IPS DF 6.9 (cell line): ENCODE data around the gene PAQR8.

Experiments used
- DNase-seq: peaks from one replicate; pipeline ENCODE4 v3.0.0-alpha.2; 2013; ENCODE audit warnings: low read depth, low spot score
- H3K27ac ChIP-seq: one replicate; pipeline ENCODE4 v1.5.1; 2013; ENCODE audit warnings: low read length, control low read depth
- H3K27me3 ChIP-seq: 2 replicates; pipeline ENCODE4 v1.6.1; 2013; ENCODE audit warnings: mild to moderate bottlenecking, low read length; ENCODE audit not compliant: control insufficient read depth, insufficient read depth
- H3K36me3 ChIP-seq: 2 replicates; pipeline ENCODE4 v1.6.1; 2013; ENCODE audit warnings: low read length; ENCODE audit not compliant: control insufficient read depth, insufficient read depth
- H3K4me1 ChIP-seq: 2 replicates; pipeline ENCODE4 v1.6.1; 2013; ENCODE audit warnings: low read length; ENCODE audit not compliant: control insufficient read depth, insufficient read depth
- H3K4me3 ChIP-seq: 2 replicates; pipeline ENCODE4 v1.5.1; 2013; ENCODE audit warnings: mild to moderate bottlenecking, low read length
- H3K9me3 ChIP-seq: 2 replicates; pipeline ENCODE4 v1.6.1; 2013; ENCODE audit warnings: low read length, inconsistent platforms; ENCODE audit not compliant: control insufficient read depth, insufficient read depth
- WGBS: extraction: QIAGEN DNeasy Blood & Tissue Kit; methylation state at CpG from one replicate; pipeline ENCODE4 v1.1.7; 2013; ENCODE audit warnings: mixed read lengths, missing lambda C conversion rate; ENCODE audit not compliant: insufficient read length, insufficient coverage; 5-methylcytosine and 5-hydroxymethylcytosine counted together

PAQR8 gene

DNA sequence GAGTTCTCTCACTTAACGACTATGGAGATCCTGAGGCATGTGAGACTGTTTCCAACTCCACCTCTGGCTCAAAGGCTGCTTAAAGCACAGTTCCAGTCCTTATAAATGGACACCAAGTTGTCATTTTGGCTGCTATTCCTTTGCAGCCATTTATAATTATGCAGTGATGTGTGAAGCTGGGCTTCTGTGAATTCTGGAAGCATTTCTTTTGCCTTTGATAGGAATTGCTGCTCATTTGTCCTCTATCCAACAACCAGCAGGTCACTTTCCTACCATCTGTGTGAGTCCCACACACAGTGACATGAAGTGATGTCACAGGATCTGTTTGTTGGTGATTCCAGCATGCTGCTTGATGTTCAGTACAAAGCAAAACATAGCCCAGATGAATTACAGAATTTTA lies 29.6 kb downstream of the PAQR8 start:
- Histone ChIP-seq H3K9me3 (no peaks in the 10 kb centered on the region), H3K4me3 (no peak overlapping the region), H3K27me3 (no peaks in the 10 kb centered on the region), H3K4me1 (no peaks in the 10 kb centered on the region), H3K27ac (no peak overlapping the region), H3K36me3 (no peaks in the 10 kb centered on the region)
- no CpG with 5 or more reads among the region's 1 CpG for WGBS
- no peak for DNase-seq

DNA sequence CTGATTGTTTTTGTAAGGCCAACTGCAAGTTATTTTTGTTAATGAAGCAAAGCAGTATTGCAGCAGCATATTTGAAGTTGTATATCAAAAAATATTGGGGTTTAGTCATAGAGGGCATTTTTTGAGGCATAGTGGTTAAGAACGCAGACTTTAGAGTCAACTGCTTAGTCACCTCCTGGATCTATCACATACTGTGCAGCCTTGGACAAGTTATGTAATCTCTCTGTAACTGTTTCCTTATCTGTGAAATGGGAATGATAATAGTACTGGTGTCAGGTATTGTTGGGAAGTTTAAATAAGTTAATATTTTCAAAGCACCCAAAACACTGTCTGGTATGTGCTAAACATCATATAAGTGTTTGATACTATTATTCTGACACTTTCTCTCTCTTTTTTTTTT lies 31.0 kb downstream of the PAQR8 start:
- H3K36me3 ChIP-seq, result no peaks in the 10 kb centered on the region
- no CpG with 5 or more reads among the region's 1 CpG for WGBS
- no peaks in the 10 kb centered on the region for H3K9me3 ChIP-seq
- H3K27me3 ChIP-seq, result no peaks in the 10 kb centered on the region
- no peak overlapping the region for H3K4me3 ChIP-seq
- DNase-seq, result no peak
- H3K27ac ChIP-seq, result no peak overlapping the region
- H3K4me1 ChIP-seq, result no peaks in the 10 kb centered on the region

DNA sequence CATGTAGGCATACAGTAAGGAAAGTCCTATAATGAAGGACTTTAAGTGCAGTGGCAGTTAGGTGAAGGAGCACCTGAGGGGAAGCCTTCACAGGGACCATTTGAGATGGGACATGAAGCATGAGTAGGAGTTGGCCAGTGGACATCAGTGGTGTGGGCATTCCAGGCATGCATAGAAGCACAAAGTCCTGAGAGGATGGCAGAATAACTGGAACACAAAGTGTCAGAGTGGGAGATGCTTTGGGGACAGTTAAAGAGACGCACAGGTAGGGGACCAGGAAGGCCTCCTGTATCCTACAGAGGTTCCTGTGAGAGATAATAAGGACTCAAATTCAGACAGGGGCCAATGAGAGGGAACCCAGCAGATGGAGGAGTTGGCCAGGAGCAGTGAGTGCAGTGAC lies 31.8 kb downstream of the PAQR8 start:
- WGBS, result no CpG with 5 or more reads among the region's 1 CpG
- Histone ChIP-seq H3K9me3 (no peaks in the 10 kb centered on the region), H3K36me3 (no peaks in the 10 kb centered on the region), H3K27ac (no peak overlapping the region), H3K27me3 (no peaks in the 10 kb centered on the region), H3K4me1 (no peaks in the 10 kb centered on the region), H3K4me3 (no peak overlapping the region)
- DNase-seq, result no peak

DNA sequence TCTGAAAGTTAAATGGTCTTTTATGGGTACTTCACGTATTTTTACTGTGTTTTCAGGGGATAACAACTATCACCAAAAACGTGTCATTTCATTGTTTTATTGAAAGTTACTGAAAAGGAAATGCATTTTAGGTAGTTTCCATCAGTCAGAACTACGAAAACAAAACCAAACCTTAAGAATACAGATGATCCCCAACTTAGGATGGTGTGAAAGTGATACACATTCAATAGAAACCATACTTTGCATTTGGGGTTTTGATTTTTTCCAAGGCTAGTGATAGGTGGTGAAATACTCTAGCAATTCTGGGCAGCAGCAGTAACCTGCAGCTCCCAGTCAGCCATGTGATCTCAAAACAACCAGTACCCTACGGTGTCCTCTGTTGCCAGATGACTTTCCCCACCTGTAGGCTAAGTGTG lies 32.3 kb downstream of the PAQR8 start:
- H3K9me3 ChIP-seq, result no peaks in the 10 kb centered on the region
- no peaks in the 10 kb centered on the region for H3K36me3 ChIP-seq
- WGBS, result no CpG with 5 or more reads among the region's 4 CpGs
- no peak overlapping the region for H3K4me3 ChIP-seq
- no peak overlapping the region for H3K27ac ChIP-seq
- no peaks in the 10 kb centered on the region for H3K4me1 ChIP-seq
- no peaks in the 10 kb centered on the region for H3K27me3 ChIP-seq
- DNase-seq, result no peak

DNA sequence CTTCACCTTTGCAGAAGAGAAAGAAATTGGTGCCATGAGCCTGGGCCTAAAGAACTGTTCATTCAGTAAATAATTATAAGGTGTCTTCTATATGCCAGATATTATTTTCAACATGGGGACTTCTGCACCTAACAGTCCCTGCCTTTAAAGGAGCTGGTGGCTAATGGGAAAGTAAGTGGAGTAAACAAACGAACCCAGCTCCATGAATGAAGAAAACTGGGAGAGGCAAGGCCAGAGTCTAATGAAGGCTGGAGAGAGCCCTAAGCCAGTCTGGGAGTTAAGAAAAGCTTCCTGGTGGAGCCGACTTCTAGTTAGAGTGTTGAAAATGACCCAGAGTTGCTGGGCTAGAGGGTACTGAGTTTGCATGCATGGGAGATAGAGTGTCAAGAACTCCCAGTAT lies 34.0 kb downstream of the PAQR8 start:
- Histone ChIP-seq H3K27me3 (no peaks in the 10 kb centered on the region), H3K4me3 (no peak overlapping the region), H3K4me1 (no peaks in the 10 kb centered on the region), H3K36me3 (no peaks in the 10 kb centered on the region), H3K27ac (no peak overlapping the region), H3K9me3 (no peaks in the 10 kb centered on the region)
- DNase-seq, result no peak
- no CpG with 5 or more reads among the region's 2 CpGs for WGBS

DNA sequence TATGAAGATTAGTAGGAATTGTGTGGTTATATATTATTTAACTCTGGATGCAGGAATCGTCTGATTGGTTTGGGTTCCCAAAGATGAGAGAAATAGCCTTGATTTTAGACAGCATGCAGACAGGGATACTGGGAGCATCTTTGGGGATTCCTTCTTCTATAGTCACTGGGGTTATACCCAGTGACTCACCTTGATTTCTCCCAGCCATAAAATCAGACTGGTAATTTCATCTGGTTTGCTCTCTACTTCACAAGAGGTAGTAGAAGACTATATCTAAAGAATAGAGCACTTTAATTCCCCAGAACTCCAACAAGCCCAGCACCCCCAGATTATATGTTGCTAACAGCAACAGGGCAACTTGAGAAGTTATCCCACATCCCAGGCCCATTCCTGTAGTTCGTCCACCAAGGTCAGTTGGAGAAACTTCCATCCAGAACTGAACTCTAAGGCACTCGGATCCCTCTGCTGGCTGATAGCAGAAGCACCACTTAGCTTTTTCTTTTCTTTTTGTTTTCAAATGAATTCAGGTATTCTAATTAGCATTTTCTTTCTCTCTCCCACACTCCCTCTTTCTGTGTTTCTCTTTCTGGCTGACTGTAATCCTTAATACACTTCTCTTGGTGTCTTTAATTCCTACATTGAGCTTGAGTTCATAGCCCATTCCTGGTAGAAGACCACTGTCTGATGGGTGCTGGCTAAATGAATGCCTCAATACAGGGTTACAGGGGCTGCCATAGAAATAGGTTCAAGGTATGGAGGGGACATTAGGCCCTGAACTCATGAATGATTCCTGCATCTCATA lies 37.8 kb downstream of the PAQR8 start:
- Histone ChIP-seq H3K36me3 (peaks cover 2% of the 10 kb centered on the region; the same call in 1 of the 2 replicates), H3K27me3 (no peaks in the 10 kb centered on the region), H3K4me1 (no peaks in the 10 kb centered on the region), H3K27ac (no peak overlapping the region), H3K9me3 (no peaks in the 10 kb centered on the region), H3K4me3 (no peak overlapping the region)
- WGBS, result 100% methylated on average over 1 of the region's 3 CpGs
- no peak for DNase-seq

DNA sequence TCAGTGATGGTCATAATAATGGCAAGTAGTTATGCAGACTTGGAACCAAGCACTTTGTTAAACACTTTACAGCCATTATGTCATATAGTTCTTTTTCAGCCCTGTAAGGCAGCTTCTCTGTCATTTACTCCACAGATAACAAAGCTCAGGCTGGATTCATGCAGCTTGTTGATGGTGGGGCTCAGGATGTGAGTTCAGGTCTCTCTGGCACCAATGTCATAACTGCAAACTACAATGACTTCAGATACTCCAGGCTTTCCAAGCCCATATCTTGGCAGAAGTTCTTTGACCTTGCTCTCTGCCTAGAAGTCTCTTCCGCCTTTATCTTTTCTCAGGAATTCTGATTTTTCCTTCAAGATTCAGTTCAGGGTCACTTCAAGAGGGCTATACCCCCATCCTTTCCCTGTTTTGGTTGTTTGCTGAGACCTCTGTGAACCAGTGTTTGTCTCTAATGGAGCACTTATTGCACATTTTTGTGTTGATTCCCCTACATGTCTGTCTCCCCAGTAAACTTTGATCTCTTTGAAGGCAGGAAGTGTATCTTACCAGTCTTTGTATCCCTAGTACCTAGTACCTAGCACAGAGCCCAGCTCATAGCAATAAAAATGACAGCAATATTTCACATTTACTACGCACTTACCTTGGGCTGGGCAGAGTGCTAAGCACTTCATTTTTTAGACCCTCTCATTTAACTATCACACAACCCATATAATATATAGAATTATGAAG lies 38.5 kb downstream of the PAQR8 start:
- Histone ChIP-seq H3K27ac (no peak overlapping the region), H3K27me3 (no peaks in the 10 kb centered on the region), H3K36me3 (peaks cover 2% of the 10 kb centered on the region; the same call in 1 of the 2 replicates), H3K9me3 (no peaks in the 10 kb centered on the region), H3K4me3 (no peak overlapping the region), H3K4me1 (no peaks in the 10 kb centered on the region)
- no CpG with 5 or more reads among the region's 2 CpGs for WGBS
- DNase-seq, result no peak

DNA sequence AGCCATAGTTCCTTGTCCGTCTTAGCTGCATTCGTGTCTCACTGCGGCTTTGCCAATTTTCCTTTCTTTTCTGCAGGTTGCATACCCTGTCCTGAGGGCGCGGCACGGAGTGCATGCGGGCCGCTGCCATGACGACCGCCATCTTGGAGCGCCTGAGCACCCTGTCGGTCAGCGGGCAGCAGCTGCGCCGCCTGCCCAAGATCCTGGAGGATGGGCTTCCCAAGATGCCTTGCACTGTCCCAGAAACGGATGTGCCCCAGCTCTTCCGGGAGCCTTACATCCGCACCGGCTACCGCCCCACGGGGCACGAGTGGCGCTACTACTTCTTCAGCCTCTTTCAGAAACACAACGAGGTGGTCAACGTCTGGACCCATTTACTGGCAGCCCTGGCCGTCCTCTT lies 41.1 kb downstream of the PAQR8 start:
- no peak overlapping the region for H3K27ac ChIP-seq
- DNase-seq, result no peak
- WGBS, result no CpG with 5 or more reads among the region's 26 CpGs
- H3K4me1 ChIP-seq, result no peaks in the 10 kb centered on the region
- H3K27me3 ChIP-seq, result no peaks in the 10 kb centered on the region
- peaks cover 2% of the 10 kb centered on the region; the same call in 1 of the 2 replicates for H3K36me3 ChIP-seq
- H3K9me3 ChIP-seq, result no peaks in the 10 kb centered on the region
- no peak overlapping the region for H3K4me3 ChIP-seq

DNA sequence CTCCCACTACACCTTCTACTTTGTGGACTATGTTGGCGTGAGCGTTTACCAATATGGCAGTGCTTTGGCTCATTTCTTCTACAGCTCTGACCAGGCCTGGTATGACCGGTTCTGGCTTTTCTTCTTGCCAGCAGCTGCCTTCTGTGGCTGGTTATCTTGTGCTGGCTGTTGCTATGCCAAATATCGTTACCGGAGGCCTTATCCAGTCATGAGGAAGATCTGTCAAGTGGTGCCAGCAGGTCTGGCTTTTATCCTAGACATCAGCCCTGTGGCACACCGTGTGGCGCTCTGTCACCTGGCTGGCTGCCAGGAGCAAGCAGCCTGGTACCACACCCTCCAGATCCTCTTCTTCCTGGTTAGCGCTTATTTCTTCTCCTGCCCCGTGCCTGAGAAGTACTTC lies 41.7 kb downstream of the PAQR8 start:
- no peak overlapping the region for H3K27ac ChIP-seq
- H3K4me3 ChIP-seq, result no peak overlapping the region
- no peak for DNase-seq
- no peaks in the 10 kb centered on the region for H3K9me3 ChIP-seq
- WGBS, result no CpG with 5 or more reads among the region's 9 CpGs
- peaks cover 2% of the 10 kb centered on the region; the same call in 1 of the 2 replicates for H3K36me3 ChIP-seq
- H3K4me1 ChIP-seq, result no peaks in the 10 kb centered on the region
- H3K27me3 ChIP-seq, result no peaks in the 10 kb centered on the region

DNA sequence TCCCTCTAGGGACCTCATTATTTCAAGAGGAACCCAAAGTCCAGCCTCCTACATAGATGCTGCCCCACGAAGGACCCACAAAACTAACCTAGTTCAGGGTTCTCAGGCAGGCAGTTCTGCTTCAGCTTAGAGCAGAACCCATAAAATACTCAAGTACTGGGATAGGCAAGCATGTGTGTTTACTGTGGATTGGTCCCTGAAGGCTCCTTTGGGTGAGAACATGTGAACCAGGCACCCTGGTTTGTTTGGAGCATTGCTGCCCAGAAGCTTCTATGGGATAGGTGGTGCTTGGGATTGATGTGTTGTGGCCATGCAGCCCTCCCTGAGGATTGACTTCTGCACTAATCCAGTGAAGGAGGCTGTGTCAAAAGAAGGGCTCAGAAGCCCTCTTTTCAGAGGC lies 43.3 kb downstream of the PAQR8 start:
- WGBS, result no CpG with 5 or more reads among the region's 1 CpG
- Histone ChIP-seq H3K4me3 (no peak overlapping the region), H3K9me3 (no peaks in the 10 kb centered on the region), H3K4me1 (no peaks in the 10 kb centered on the region), H3K27me3 (no peaks in the 10 kb centered on the region), H3K36me3 (peaks cover 2% of the 10 kb centered on the region; the same call in 1 of the 2 replicates), H3K27ac (no peak overlapping the region)
- DNase-seq, result no peak
